ENCODE results near the gene IDH2.
"Not testable (repeated sequence)": the region's sequence is repeated elsewhere in the genome, so short reads cannot be mapped to it uniquely, and the experiment has no call there.

DNA sequence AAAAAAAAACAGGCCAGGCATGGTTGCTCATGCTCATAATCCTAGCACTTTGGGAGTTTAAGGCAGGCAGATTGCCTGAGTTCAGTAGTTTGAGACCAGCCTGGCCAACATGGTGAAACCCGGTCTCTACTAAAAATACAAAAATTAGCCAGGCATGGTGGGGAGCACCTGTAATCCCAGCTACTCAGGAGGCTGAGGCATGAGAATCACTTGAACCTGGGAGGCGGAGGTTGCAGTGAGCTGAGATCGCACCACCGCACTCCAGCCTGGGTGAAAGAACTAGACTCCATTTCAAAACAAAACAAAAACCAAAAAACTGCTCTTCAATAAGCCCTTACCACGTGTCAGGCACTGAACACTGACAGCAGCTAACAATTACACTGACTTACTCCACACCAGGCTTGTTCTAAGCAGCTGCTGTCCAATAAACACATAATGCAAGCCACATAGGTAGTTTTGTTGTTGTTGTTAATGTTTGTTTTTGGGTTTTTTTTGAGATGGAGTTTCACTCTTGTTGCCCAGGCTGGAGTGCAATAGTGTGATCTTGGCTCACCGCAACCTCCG, 44.0 kb upstream of the IDH2 start:
- TF ChIP-seq MXI1 (IDR thresholded peaks at IDR 0.05; ENCODE audit: borderline replicate concordance, low read depth, low read length); RAD21 (IDR thresholded peaks at IDR 0.05; ENCODE audit: low read length); CHD1 (IDR thresholded peaks at IDR 0.05; ENCODE audit: low read depth, low read length); FOS (IDR thresholded peaks at IDR 0.05; ENCODE audit: low read depth, low read length): not testable (repeated sequence)
- TF ChIP-seq, protein P1, sequence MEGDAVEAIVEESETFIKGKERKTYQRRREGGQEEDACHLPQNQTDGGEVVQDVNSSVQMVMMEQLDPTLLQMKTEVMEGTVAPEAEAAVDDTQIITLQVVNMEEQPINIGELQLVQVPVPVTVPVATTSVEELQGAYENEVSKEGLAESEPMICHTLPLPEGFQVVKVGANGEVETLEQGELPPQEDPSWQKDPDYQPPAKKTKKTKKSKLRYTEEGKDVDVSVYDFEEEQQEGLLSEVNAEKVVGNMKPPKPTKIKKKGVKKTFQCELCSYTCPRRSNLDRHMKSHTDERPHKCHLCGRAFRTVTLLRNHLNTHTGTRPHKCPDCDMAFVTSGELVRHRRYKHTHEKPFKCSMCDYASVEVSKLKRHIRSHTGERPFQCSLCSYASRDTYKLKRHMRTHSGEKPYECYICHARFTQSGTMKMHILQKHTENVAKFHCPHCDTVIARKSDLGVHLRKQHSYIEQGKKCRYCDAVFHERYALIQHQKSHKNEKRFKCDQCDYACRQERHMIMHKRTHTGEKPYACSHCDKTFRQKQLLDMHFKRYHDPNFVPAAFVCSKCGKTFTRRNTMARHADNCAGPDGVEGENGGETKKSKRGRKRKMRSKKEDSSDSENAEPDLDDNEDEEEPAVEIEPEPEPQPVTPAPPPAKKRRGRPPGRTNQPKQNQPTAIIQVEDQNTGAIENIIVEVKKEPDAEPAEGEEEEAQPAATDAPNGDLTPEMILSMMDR (conservative IDR thresholded peaks at IDR 0.05; ENCODE audit: low read depth, low read length) = not testable (repeated sequence)
